Activated CD4-positive, alpha-beta T cell treated with anti-CD3 and anti-CD28 coated beads, Interleukin-2, amount 10 ng/mL, durations not matched to agents 7 days and 5 days (primary cell): ENCODE data around the gene PALD1. TPM values are rescaled to one million over a fixed set of nuclear protein-coding genes. Genes with fewer than 3 reads are reported as not detected.

ENCODE experiments used
- CTCF ChIA-PET: fragments of 350-600 bp; sonication (Branson Sonifier 250); formaldehyde crosslinking; loops from one replicate; lab custom pipeline; 2021; ENCODE audit warnings: antibody characterized with exemption; lab: Charles Lee
- POLR2A ChIA-PET: fragments of 350-600 bp; sonication (Branson Sonifier 250); formaldehyde crosslinking; loops from one replicate; lab custom pipeline; 2021; ENCODE audit warnings: antibody characterized with exemption; lab: Charles Lee
- DNase-seq: peaks from one replicate; pipeline ENCODE4 v3.0.0-alpha.2; 2020
- H3K27ac Mint-ChIP-seq: one replicate; pipeline ENCODE4 v1.8.0; 2021; ENCODE audit warnings: mild to moderate bottlenecking, moderate library complexity, mixed read lengths
- H3K27me3 Mint-ChIP-seq: one replicate; pipeline ENCODE4 v1.8.0; 2021; ENCODE audit warnings: mixed read lengths
- H3K36me3 Mint-ChIP-seq: one replicate; pipeline ENCODE4 v1.8.0; 2021; ENCODE audit warnings: low read depth, mixed read lengths
- H3K4me1 Mint-ChIP-seq: one replicate; pipeline ENCODE4 v1.8.0; 2021; ENCODE audit warnings: mixed read lengths
- H3K4me3 Mint-ChIP-seq: one replicate; pipeline ENCODE4 v1.8.0; 2021; ENCODE audit warnings: mild to moderate bottlenecking, moderate library complexity, mixed read lengths
- H3K9me3 Mint-ChIP-seq: one replicate; pipeline ENCODE4 v1.8.0; 2021; ENCODE audit warnings: mixed read lengths
- total RNA-seq, 2 experiments: library from RNA; stranded (reverse); gene quantifications; one replicate each; pipeline ENCODE4 v1.2.3, GENCODE V29; 2021

The PALD1 gene
- total RNA-seq, 2 experiments from 2014 or later = 1.2 to 1.5 TPM

DNA sequence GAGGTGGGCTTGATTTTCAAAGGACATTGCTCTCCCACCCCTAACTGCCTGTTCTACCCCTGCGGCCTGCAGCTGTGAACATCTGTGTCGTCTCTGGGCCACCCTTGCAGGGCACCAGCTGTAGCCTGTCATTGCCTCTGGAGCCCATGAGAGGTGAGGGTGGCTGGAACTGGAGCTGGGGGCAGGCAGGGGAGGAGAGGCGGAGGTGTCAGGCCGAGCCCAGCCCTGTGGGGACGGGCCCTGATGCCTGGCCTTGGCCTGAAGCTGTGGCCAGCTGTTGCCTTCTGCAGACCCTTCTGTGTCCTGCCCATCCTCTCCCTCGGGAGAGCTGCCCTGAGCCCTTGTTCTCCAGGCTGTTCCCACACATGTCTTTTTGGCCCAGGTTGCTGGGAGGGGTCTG, 44.5 kb downstream of the PALD1 start:
- H3K9me3 Mint-ChIP-seq = no peaks in the 10 kb centered on the region
- no peak overlapping the region for H3K27ac Mint-ChIP-seq
- no peak overlapping the region for H3K4me3 Mint-ChIP-seq
- H3K27me3 Mint-ChIP-seq = no peaks in the 10 kb centered on the region
- POLR2A ChIA-PET = no interaction called here
- CTCF ChIA-PET = interaction anchor here (0.5 to 1.5 kb wide), 2 partner anchors 82 to 1668 kb away, joined by 3 to 4 read pairs; partner anchors contain the start of gene NODAL
- no peak for DNase-seq
- H3K4me1 Mint-ChIP-seq = no peaks in the 10 kb centered on the region
- no peaks in the 10 kb centered on the region for H3K36me3 Mint-ChIP-seq

GRCh38 chr10:70523549-70523948, 45.0 kb downstream of the PALD1 start:
- H3K4me1 Mint-ChIP-seq = no peaks in the 10 kb centered on the region
- no peak for DNase-seq
- no peak overlapping the region for H3K4me3 Mint-ChIP-seq
- no peak overlapping the region for H3K27ac Mint-ChIP-seq
- no peaks in the 10 kb centered on the region for H3K36me3 Mint-ChIP-seq
- no peaks in the 10 kb centered on the region for H3K27me3 Mint-ChIP-seq
- no peaks in the 10 kb centered on the region for H3K9me3 Mint-ChIP-seq
- ChIA-PET CTCF (interaction anchor here (0.5 to 1.5 kb wide), 2 partner anchors 82 to 1667 kb away, joined by 3 to 4 read pairs; partner anchors contain the start of gene NODAL), POLR2A (no interaction called here)

GRCh38 chr10:70528314-70528713, 49.7 kb downstream of the PALD1 start:
- no peak for DNase-seq
- ChIA-PET CTCF (interaction anchor here (1.3 kb wide), 1 partner anchor 69 kb away, joined by 3 read pairs; no protein-coding TSS in a partner anchor), POLR2A (no interaction called here)
- H3K27ac Mint-ChIP-seq = no peak overlapping the region
- no peaks in the 10 kb centered on the region for H3K36me3 Mint-ChIP-seq
- no peaks in the 10 kb centered on the region for H3K4me1 Mint-ChIP-seq
- H3K27me3 Mint-ChIP-seq = no peaks in the 10 kb centered on the region
- no peaks in the 10 kb centered on the region for H3K9me3 Mint-ChIP-seq
- no peak overlapping the region for H3K4me3 Mint-ChIP-seq

GRCh38 chr10:70528741-70529362, 50.3 kb downstream of the PALD1 start:
- ChIA-PET CTCF (interaction anchor here (0.6 to 1.8 kb wide), 5 partner anchors 8 to 785 kb away, joined by 3 to 5 read pairs (median 3); no protein-coding TSS in a partner anchor), POLR2A (interaction anchor here (0.6 kb wide), 1 partner anchor 269 kb away, joined by 4 read pairs; no protein-coding TSS in a partner anchor)
- H3K4me3 Mint-ChIP-seq = no peak overlapping the region
- no peaks in the 10 kb centered on the region for H3K27me3 Mint-ChIP-seq
- no peaks in the 10 kb centered on the region for H3K36me3 Mint-ChIP-seq
- H3K9me3 Mint-ChIP-seq = no peaks in the 10 kb centered on the region
- H3K27ac Mint-ChIP-seq = no peak overlapping the region
- DNase-seq = no peak
- no peaks in the 10 kb centered on the region for H3K4me1 Mint-ChIP-seq

DNA sequence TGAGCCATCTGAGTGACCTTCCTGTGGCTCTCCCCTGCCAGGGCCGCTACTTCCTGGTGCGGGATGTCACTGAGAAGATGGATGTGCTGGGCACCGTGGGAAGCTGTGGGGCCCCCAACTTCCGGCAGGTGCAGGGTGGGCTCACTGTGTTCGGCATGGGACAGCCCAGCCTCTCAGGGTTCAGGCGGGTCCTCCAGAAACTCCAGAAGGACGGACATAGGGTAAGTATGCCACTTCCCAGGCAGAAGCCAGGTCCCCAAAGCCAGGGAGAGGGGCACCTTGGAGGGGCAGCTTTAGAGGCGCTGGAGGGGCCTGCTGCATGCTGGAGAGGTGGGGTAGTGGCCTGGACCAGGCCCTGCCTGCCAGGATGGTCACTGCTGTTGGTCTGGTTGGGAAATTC, 51.3 kb downstream of the PALD1 start:
- Mint-ChIP-seq H3K4me3 (no peak overlapping the region), H3K27me3 (no peaks in the 10 kb centered on the region), H3K4me1 (no peaks in the 10 kb centered on the region), H3K9me3 (no peaks in the 10 kb centered on the region), H3K27ac (no peak overlapping the region), H3K36me3 (no peaks in the 10 kb centered on the region)
- POLR2A ChIA-PET = no interaction called here
- no peak for DNase-seq
- CTCF ChIA-PET = interaction anchor here (0.8 to 1.8 kb wide), 4 partner anchors 8 to 141 kb away, joined by 3 to 5 read pairs (median 3); no protein-coding TSS in a partner anchor

GRCh38 chr10:70530315-70530714, 51.7 kb downstream of the PALD1 start:
- Mint-ChIP-seq H3K4me1 (no peaks in the 10 kb centered on the region), H3K36me3 (no peaks in the 10 kb centered on the region), H3K4me3 (no peak overlapping the region), H3K27me3 (no peaks in the 10 kb centered on the region), H3K9me3 (no peaks in the 10 kb centered on the region), H3K27ac (no peak overlapping the region)
- ChIA-PET POLR2A (no interaction called here), CTCF (interaction anchor here (0.9 to 1.8 kb wide), 3 partner anchors 8 to 140 kb away, joined by 3 to 5 read pairs (median 3); no protein-coding TSS in a partner anchor)
- no peak for DNase-seq

GRCh38 chr10:70532554-70533188, 54.1 kb downstream of the PALD1 start:
- H3K27ac Mint-ChIP-seq = no peak overlapping the region
- ChIA-PET POLR2A (no interaction called here), CTCF (interaction anchor here (1.1 kb wide), 1 partner anchor 72 kb away, joined by 4 read pairs; no protein-coding TSS in a partner anchor)
- H3K36me3 Mint-ChIP-seq = no peaks in the 10 kb centered on the region
- no peaks in the 10 kb centered on the region for H3K4me1 Mint-ChIP-seq
- H3K9me3 Mint-ChIP-seq = no peaks in the 10 kb centered on the region
- no peak for DNase-seq
- no peak overlapping the region for H3K4me3 Mint-ChIP-seq
- no peaks in the 10 kb centered on the region for H3K27me3 Mint-ChIP-seq

DNA sequence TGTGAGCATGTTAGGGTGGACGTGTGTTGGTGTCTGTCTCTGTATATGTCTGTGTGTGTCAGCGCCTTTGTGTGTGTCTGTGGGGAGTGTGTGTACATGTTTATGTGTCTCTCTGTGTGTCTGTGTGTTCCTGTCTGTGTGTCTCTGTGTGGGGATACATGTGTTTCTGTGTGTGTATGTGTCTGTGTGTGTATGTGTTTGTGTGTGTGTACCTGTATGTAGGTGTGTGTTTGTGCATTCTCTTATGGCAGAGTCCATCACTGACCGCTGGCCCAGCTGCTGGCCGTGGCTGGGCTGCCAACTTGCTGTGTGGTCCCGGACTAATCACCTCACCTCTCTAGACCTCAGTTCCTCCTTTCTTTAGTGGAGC, 54.6 kb downstream of the PALD1 start:
- no peak for DNase-seq
- H3K36me3 Mint-ChIP-seq = no peaks in the 10 kb centered on the region
- no peaks in the 10 kb centered on the region for H3K9me3 Mint-ChIP-seq
- H3K27me3 Mint-ChIP-seq = no peaks in the 10 kb centered on the region
- POLR2A ChIA-PET = no interaction called here
- no peak overlapping the region for H3K27ac Mint-ChIP-seq
- CTCF ChIA-PET = interaction anchor here (1.1 kb wide), 1 partner anchor 72 kb away, joined by 4 read pairs; no protein-coding TSS in a partner anchor
- no peaks in the 10 kb centered on the region for H3K4me1 Mint-ChIP-seq
- no peak overlapping the region for H3K4me3 Mint-ChIP-seq

- Mint-ChIP-seq H3K4me3 (no peak overlapping the region), H3K36me3 (no peaks in the 10 kb centered on the region), H3K9me3 (no peaks in the 10 kb centered on the region), H3K27ac (no peak overlapping the region), H3K27me3 (no peaks in the 10 kb centered on the region), H3K4me1 (no peaks in the 10 kb centered on the region)
- ChIA-PET CTCF (interaction anchor here (1.4 kb wide), 1 partner anchor 16 kb away, joined by 3 read pairs; no protein-coding TSS in a partner anchor), POLR2A (no interaction called here)
- DNase-seq = no peak
These were observed 55.7 kb downstream of the PALD1 start for GRCh38 chr10:70534281-70534680.

DNA sequence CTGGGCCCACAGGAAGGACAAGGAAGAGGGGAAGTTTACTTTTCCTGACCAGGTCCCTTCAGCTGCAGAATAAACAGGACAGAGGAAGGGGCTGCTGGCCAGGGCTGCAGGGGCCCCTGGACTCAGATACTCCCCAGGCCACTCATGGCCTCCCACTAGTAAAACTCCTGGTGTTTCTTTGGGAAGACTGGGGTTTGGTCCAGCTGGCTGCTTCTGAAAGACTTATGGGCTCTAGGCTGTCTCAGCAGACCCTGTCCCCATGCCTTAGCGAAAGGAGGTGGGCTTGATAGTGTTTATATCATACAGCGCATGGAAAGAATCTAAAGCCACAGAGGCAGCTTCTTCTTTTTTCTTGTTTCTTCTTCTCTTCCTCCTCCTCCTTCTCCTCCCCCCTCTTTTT, 56.4 kb downstream of the PALD1 start:
- no peak overlapping the region for H3K27ac Mint-ChIP-seq
- no peaks in the 10 kb centered on the region for H3K36me3 Mint-ChIP-seq
- no peak overlapping the region for H3K4me3 Mint-ChIP-seq
- DNase-seq = no peak
- ChIA-PET CTCF (interaction anchor here (1.4 kb wide), 1 partner anchor 15 kb away, joined by 3 read pairs; no protein-coding TSS in a partner anchor), POLR2A (no interaction called here)
- H3K27me3 Mint-ChIP-seq = no peaks in the 10 kb centered on the region
- H3K9me3 Mint-ChIP-seq = no peaks in the 10 kb centered on the region
- no peaks in the 10 kb centered on the region for H3K4me1 Mint-ChIP-seq

GRCh38 chr10:70535451-70535850, 56.9 kb downstream of the PALD1 start:
- ChIA-PET CTCF (interaction anchor here (1.4 kb wide), 1 partner anchor 15 kb away, joined by 3 read pairs; no protein-coding TSS in a partner anchor), POLR2A (no interaction called here)
- no peak overlapping the region for H3K27ac Mint-ChIP-seq
- no peaks in the 10 kb centered on the region for H3K9me3 Mint-ChIP-seq
- no peaks in the 10 kb centered on the region for H3K4me1 Mint-ChIP-seq
- H3K4me3 Mint-ChIP-seq = no peak overlapping the region
- no peak for DNase-seq
- no peaks in the 10 kb centered on the region for H3K36me3 Mint-ChIP-seq
- no peaks in the 10 kb centered on the region for H3K27me3 Mint-ChIP-seq

DNA sequence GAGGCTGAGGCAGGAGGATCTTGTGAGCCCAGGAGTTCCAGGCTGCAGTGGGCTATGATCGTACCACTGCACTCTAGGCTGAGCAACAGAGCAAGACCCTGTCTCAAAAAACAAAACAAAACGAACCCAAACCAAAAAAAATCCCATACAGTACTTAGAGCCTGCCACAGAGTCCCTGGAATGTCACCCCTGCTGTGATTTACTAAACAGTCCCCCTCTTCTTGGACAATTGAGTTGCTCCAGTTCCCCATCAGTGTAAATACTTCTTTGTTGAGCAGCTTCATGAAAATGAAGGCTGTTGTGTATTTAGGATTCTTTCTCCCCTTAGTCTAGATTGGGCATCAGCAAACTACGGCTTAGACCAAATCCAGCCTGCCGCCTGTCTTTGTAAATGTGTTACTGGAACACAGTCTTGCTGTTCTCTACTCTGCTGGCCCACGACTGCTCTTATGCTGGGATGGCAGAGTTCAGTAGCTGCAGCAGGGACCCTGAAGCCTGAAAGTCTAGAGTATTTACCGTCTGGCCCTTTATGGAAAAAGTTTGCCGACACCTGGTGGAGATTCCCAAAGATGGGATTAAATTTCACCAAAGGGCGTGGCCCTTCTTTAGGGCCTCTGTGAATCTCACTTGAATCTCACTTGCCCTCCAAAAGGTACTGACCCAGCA, 57.8 kb downstream of the PALD1 start:
- Mint-ChIP-seq H3K36me3 (no peaks in the 10 kb centered on the region), H3K9me3 (no peaks in the 10 kb centered on the region), H3K4me3 (no peak overlapping the region), H3K27me3 (no peaks in the 10 kb centered on the region), H3K27ac (no peak overlapping the region), H3K4me1 (no peaks in the 10 kb centered on the region)
- DNase-seq = no peak
- CTCF ChIA-PET = interaction anchor here (1.5 kb wide), 1 partner anchor 13 kb away, joined by 4 read pairs; no protein-coding TSS in a partner anchor
- POLR2A ChIA-PET = no interaction called here
